ENCODE results near the gene S100A4.
"Not testable (repeated sequence)": the region's sequence is repeated elsewhere in the genome, so short reads cannot be mapped to it uniquely, and the experiment has no call there.

S100A4 gene

DNA sequence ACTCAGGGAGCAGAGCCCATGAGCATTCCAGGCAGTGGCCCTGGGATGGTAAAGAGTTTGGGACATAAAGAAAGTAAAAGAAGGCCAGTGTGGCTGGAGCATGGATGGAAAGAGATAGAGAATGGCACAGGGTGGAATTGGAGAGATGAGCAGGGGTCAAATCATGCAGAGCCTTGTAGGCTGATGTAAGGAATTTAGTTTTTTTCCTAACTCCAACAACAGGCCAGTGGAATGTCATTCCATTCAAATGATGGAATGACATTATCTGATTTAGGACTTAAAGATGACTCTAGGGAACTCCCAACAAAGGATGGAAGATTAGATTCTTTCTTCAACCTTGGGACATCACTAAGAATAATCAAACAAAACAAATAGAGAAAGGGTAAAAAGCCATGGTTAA lies 32.9 kb upstream of the S100A4 start:
- Histone ChIP-seq H3K27me3 (ENCODE audit: insufficient read depth, low read length, poor library complexity, severe bottlenecking) (no peaks in the 10 kb centered on the region), H3F3A (ENCODE audit: low read depth) (no peaks in the 10 kb centered on the region), H3K79me2 (ENCODE audit: insufficient read depth, low read length) (no peaks in the 10 kb centered on the region), H3K4me3 (ENCODE audit: low read length, poor library complexity, severe bottlenecking) (no peak overlapping the region), H3K4me1 (ENCODE audit: insufficient read depth, low read length, poor library complexity, severe bottlenecking) (no peaks in the 10 kb centered on the region), H3K36me3 (ENCODE audit: insufficient read depth, low read length) (no peaks in the 10 kb centered on the region), H3K9me2 (replicated peaks; ENCODE audit: low read depth, low read length) (no peaks in the 10 kb centered on the region), H3K9ac (ENCODE audit: low read depth, low read length, poor library complexity, severe bottlenecking) (no peak overlapping the region), H3K9me3 (ENCODE audit: insufficient read depth, low read depth, low read length) (no peaks in the 10 kb centered on the region), H2AFZ (ENCODE audit: low read length) (0 out of 2 replicates have a peak overlapping the region, but pooled peaks have one; percentile 49), H3K4me2 (ENCODE audit: low read depth, low read length, poor library complexity, severe bottlenecking) (no peak overlapping the region), H4K20me1 (ENCODE audit: insufficient read depth, low read length, poor library complexity, severe bottlenecking) (no peaks in the 10 kb centered on the region)
- no peak for TF ChIP-seq EZH2phosphoT487 (IDR thresholded peaks at IDR 0.05; ENCODE audit: borderline replicate concordance)
- TF ChIP-seq, protein P1, sequence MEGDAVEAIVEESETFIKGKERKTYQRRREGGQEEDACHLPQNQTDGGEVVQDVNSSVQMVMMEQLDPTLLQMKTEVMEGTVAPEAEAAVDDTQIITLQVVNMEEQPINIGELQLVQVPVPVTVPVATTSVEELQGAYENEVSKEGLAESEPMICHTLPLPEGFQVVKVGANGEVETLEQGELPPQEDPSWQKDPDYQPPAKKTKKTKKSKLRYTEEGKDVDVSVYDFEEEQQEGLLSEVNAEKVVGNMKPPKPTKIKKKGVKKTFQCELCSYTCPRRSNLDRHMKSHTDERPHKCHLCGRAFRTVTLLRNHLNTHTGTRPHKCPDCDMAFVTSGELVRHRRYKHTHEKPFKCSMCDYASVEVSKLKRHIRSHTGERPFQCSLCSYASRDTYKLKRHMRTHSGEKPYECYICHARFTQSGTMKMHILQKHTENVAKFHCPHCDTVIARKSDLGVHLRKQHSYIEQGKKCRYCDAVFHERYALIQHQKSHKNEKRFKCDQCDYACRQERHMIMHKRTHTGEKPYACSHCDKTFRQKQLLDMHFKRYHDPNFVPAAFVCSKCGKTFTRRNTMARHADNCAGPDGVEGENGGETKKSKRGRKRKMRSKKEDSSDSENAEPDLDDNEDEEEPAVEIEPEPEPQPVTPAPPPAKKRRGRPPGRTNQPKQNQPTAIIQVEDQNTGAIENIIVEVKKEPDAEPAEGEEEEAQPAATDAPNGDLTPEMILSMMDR (conservative IDR thresholded peaks at IDR 0.05; ENCODE audit: low read length): no peak

DNA sequence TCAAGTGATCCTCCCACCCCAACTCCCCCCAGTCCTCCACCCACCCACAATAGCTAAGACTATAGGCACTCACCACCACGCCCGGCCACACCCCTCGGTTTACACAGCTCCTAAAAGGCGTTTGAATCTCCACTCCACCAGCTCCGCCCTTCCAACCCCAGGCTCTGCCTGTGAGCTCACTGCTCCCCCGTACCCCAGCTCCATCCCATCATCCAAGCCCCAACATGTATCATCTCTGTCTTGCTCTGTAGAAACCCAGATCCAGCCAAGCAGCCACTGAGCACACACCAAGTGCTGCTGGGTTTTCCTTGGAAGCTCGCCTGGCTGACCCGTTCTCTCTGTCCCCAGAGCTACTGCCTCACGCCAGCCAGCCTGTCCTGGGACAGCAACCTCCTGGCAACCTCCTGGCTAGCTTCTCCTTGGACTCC lies 32.0 kb upstream of the S100A4 start:
- Histone ChIP-seq H3K36me3 (ENCODE audit: insufficient read depth, low read length) (no peaks in the 10 kb centered on the region), H3K9ac (ENCODE audit: low read depth, low read length, poor library complexity, severe bottlenecking) (no peak overlapping the region), H3K9me3 (ENCODE audit: insufficient read depth, low read depth, low read length) (no peaks in the 10 kb centered on the region), H3K79me2 (ENCODE audit: insufficient read depth, low read length) (no peaks in the 10 kb centered on the region), H3K9me2 (replicated peaks; ENCODE audit: low read depth, low read length) (no peaks in the 10 kb centered on the region), H3K27me3 (ENCODE audit: insufficient read depth, low read length, poor library complexity, severe bottlenecking) (no peaks in the 10 kb centered on the region), H3K4me1 (ENCODE audit: insufficient read depth, low read length, poor library complexity, severe bottlenecking) (peaks cover 7% of the 10 kb centered on the region), H2AFZ (ENCODE audit: low read length) (no peak overlapping the region), H4K20me1 (ENCODE audit: insufficient read depth, low read length, poor library complexity, severe bottlenecking) (no peaks in the 10 kb centered on the region), H3K4me2 (ENCODE audit: low read depth, low read length, poor library complexity, severe bottlenecking) (no peak overlapping the region), H3K4me3 (ENCODE audit: low read length, poor library complexity, severe bottlenecking) (no peak overlapping the region), H3F3A (ENCODE audit: low read depth) (no peaks in the 10 kb centered on the region)
- no peak for TF ChIP-seq EZH2phosphoT487 (IDR thresholded peaks at IDR 0.05; ENCODE audit: borderline replicate concordance)
- TF ChIP-seq, protein P1 (conservative IDR thresholded peaks at IDR 0.05; ENCODE audit: low read length): no peak

DNA sequence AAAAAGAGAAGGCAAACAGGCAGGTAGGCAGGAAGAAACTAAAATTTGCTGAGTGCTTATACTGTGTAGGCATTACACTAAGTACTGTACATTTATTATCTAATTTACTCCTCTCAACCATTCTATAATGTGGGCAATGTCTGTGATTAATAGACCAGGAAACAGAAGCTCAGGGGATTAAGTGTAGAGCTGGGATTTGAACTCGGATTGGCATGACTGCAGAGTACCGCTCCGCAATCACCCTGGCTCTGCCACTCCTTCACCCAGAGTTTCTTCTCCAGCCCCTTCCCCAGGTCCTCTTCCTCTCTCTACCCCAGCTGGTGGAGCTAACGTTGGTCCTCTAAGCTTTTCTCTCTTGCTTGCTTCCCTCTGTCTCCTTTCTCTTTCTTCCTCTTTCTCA lies 31.5 kb upstream of the S100A4 start:
- H3K4me3 ChIP-seq (ENCODE audit: low read length, poor library complexity, severe bottlenecking): no peak overlapping the region
- no peaks in the 10 kb centered on the region for H3K9me2 ChIP-seq (replicated peaks; ENCODE audit: low read depth, low read length)
- H3K9me3 ChIP-seq (ENCODE audit: insufficient read depth, low read depth, low read length): no peaks in the 10 kb centered on the region
- H3K79me2 ChIP-seq (ENCODE audit: insufficient read depth, low read length): no peaks in the 10 kb centered on the region
- H3K4me1 ChIP-seq (ENCODE audit: insufficient read depth, low read length, poor library complexity, severe bottlenecking): peaks cover 8% of the 10 kb centered on the region
- H3K9ac ChIP-seq (ENCODE audit: low read depth, low read length, poor library complexity, severe bottlenecking): no peak overlapping the region
- no peak overlapping the region for H3K4me2 ChIP-seq (ENCODE audit: low read depth, low read length, poor library complexity, severe bottlenecking)
- TF ChIP-seq, protein P1 (conservative IDR thresholded peaks at IDR 0.05; ENCODE audit: low read length): no peak
- TF ChIP-seq EZH2phosphoT487 (IDR thresholded peaks at IDR 0.05; ENCODE audit: borderline replicate concordance): no peak
- H2AFZ ChIP-seq (ENCODE audit: low read length): no peak overlapping the region
- H3K27me3 ChIP-seq (ENCODE audit: insufficient read depth, low read length, poor library complexity, severe bottlenecking): no peaks in the 10 kb centered on the region
- H4K20me1 ChIP-seq (ENCODE audit: insufficient read depth, low read length, poor library complexity, severe bottlenecking): no peaks in the 10 kb centered on the region
- H3F3A ChIP-seq (ENCODE audit: low read depth): no peaks in the 10 kb centered on the region
- no peaks in the 10 kb centered on the region for H3K36me3 ChIP-seq (ENCODE audit: insufficient read depth, low read length)

DNA sequence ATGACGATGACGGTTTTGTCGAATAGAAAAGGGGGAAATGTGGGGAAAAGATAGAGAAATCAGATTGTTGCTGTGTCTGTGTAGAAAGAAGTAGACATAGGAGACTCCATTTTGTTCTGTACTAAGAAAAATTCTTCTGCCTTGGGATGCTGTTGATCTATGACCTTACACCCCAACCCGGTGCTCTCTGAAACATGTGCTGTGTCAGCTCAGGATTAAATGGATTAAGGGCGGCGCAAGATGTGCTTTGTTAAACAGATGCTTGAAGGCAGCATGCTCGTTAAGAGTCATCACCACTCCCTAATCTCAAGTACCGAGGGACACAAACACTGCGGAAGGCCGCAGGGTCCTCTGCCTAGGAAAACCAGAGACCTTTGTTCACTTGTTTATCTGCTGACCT lies 29.9 kb upstream of the S100A4 start:
- not testable (repeated sequence) for H4K20me1 ChIP-seq (ENCODE audit: insufficient read depth, low read length, poor library complexity, severe bottlenecking); H3K79me2 ChIP-seq (ENCODE audit: insufficient read depth, low read length); H3K27me3 ChIP-seq (ENCODE audit: insufficient read depth, low read length, poor library complexity, severe bottlenecking); H3K4me3 ChIP-seq (ENCODE audit: low read length, poor library complexity, severe bottlenecking); H3K36me3 ChIP-seq (ENCODE audit: insufficient read depth, low read length); H3K4me2 ChIP-seq (ENCODE audit: low read depth, low read length, poor library complexity, severe bottlenecking); H3K9me2 ChIP-seq (replicated peaks; ENCODE audit: low read depth, low read length); H3F3A ChIP-seq (ENCODE audit: low read depth); H3K4me1 ChIP-seq (ENCODE audit: insufficient read depth, low read length, poor library complexity, severe bottlenecking); H3K9me3 ChIP-seq (ENCODE audit: insufficient read depth, low read depth, low read length); H2AFZ ChIP-seq (ENCODE audit: low read length); H3K9ac ChIP-seq (ENCODE audit: low read depth, low read length, poor library complexity, severe bottlenecking)

DNA sequence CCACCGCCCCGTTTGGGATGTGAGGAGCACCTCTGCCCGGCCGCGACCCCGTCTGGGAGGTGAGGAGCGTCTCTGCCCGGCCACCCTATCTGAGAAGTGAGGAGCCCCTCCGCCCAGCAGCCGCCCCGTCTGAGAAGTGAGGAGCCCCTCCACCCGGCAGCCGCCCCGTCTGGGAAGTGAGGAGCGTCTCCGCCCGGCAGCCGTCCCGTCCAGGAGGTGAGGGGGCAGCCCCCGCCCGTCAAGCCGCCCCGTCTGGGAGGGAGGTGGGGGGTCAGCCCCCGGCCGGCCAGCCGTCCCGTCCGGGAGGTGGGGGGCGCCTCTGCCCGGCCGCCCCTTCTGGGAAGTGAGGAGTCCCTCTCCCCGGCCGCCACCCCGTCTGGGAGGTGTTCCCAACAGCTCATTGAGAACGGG lies 29.5 kb upstream of the S100A4 start:
- not testable (repeated sequence) for H3K36me3 ChIP-seq (ENCODE audit: insufficient read depth, low read length); H3K4me3 ChIP-seq (ENCODE audit: low read length, poor library complexity, severe bottlenecking); H3K27me3 ChIP-seq (ENCODE audit: insufficient read depth, low read length, poor library complexity, severe bottlenecking)

More for the DNA sequence above, 29.5 kb upstream of the S100A4 start:
- not testable (repeated sequence) for H3F3A ChIP-seq (ENCODE audit: low read depth); H3K9me3 ChIP-seq (ENCODE audit: insufficient read depth, low read depth, low read length); H4K20me1 ChIP-seq (ENCODE audit: insufficient read depth, low read length, poor library complexity, severe bottlenecking); H3K9ac ChIP-seq (ENCODE audit: low read depth, low read length, poor library complexity, severe bottlenecking); H3K4me1 ChIP-seq (ENCODE audit: insufficient read depth, low read length, poor library complexity, severe bottlenecking); H3K79me2 ChIP-seq (ENCODE audit: insufficient read depth, low read length); H3K9me2 ChIP-seq (replicated peaks; ENCODE audit: low read depth, low read length); H3K4me2 ChIP-seq (ENCODE audit: low read depth, low read length, poor library complexity, severe bottlenecking); H2AFZ ChIP-seq (ENCODE audit: low read length)

Measured in Loucy (cell line).